Measurements from ENCODE around the gene ACTMAP. TPM values are rescaled to one million over a fixed set of nuclear protein-coding genes. Genes with fewer than 3 reads are reported as not detected.

Gene ACTMAP
- polyA plus RNA-seq, 3 donors, result 16.9 to 19.7 (median 18.8) TPM

- no peak for DNase-seq
Measured at GRCh38 chr19:40701758-40702157, 48.5 kb downstream of the ACTMAP start.

DNA sequence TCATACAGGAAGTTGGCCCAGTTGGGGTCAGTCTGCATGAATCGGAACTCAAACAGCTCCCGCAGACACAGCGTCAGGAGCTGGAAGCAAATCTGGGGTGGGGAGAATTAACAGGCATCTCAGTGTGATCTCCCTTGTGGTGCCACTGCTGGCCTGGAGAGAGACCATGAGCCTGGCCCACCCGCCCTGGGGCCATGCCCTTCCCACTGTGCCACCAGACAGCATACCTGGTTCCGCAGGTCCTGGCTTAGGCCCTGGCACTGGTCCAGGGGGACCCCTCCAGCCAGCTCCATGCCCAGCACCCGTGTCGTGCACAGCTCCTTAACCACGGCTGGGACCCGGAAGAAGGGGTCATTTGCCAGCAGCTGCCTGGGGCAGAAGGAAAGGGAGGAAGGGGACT, 50.2 kb downstream of the ACTMAP start:
- DNase-seq, result no peak

DNA sequence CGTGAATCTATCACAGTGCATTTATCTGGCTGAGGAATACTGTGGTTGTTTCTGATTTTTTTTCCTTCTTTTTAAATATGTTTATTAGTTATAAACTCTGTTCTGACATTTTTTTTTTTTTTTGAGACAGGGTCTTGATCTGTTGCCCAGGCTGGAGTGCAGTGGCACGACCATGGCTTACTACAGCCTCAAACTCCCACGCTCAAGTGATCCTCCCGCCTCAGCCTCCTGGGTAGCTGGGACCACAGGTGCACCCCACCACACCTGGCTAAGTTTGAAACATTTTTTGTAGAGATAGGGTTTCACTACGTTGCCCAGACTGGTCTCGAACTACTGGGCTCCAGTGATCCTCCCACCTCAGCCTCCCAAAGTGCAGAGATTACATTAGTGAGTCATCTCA, 53.3 kb downstream of the ACTMAP start:
- no peak for DNase-seq

GRCh38 chr19:40695881-40696280, 54.4 kb downstream of the ACTMAP start:
- DNase-seq, result no peak

GRCh38 chr19:40693896-40694295, 56.4 kb downstream of the ACTMAP start:
- no peak for DNase-seq

DNA sequence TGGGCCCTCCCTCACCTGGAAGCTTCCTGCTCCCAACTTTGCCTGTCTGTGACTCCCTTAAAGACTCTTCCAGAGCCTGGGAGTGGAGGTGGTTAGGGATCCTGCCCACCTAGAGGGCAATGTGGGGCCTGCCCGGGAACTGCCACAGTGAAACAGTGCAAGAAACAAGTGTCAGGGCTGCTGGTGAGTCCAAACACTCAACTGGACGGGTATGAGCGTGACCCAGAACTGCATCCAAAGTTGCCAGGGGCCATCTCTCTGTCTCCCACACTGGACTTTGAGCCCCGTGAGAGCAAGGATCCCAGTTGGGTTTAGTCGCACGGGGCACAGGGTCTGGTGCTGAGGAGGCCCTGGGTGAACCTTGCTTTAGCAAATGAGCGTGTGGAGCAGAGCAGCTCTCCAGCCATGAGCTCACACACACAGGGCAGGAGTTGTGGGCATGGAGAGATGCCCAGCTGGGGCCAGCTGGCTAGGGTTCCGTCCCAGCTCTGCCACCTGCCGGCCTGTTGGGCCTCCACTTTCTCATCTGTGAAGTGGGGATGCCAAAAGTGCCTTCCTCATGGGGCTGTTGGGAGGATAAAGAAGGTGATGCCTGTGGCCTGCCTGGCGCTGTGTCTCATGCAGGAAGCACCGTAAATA, 57.0 kb downstream of the ACTMAP start:
- no peak for DNase-seq

GRCh38 chr19:40692212-40692551, 58.1 kb downstream of the ACTMAP start:
- DNase-seq, result no peak

GRCh38 chr19:40691421-40692211, 58.7 kb downstream of the ACTMAP start:
- DNase-seq, result no peak

Other genes with a start within 250 kb of the ACTMAP start
- gene SHKBP1, start 173.6 kb downstream of the ACTMAP start, polyA plus RNA-seq (ENCODE audit: insufficient read length in 3 of 3), result 10 to 100 TPM; 47.9 to 60.1 (median 57.9) TPM
- gene LTBP4, start 149.1 kb downstream of the ACTMAP start, polyA plus RNA-seq (ENCODE audit: insufficient read length in 3 of 3), result 100 to 1,000 TPM; 225 to 341 (median 273) TPM
- gene NUMBL, start 59.8 kb downstream of the ACTMAP start, polyA plus RNA-seq (ENCODE audit: insufficient read length in 3 of 3), result 10 to 100 TPM; 15.0 to 16.5 (median 16.4) TPM
- gene COQ8B, start 33.6 kb downstream of the ACTMAP start, polyA plus RNA-seq (ENCODE audit: insufficient read length in 3 of 3), result 10 to 100 TPM; 39.0 to 52.7 (median 49.0) TPM
- gene ITPKC, start 33.4 kb downstream of the ACTMAP start, polyA plus RNA-seq (ENCODE audit: insufficient read length in 3 of 3), result 10 to 100 TPM; 14.8 to 16.9 (median 16.8) TPM
- gene SNRPA, start 726 bp upstream of the ACTMAP start, polyA plus RNA-seq (ENCODE audit: insufficient read length in 3 of 3), result 100 to 1,000 TPM; 112 to 138 (median 130) TPM
- gene MIA, start 25.0 kb upstream of the ACTMAP start, polyA plus RNA-seq (ENCODE audit: insufficient read length in 3 of 3), result 1 to 10 TPM in 2 of 3 donors, under 1 TPM in 1; 0.30 to 5.0 (median 2.5) TPM
- 10 to 100 TPM in 2 of 3 donors, 1 to 10 TPM in 1; 9.8 to 11.1 (median 10.6) TPM for gene RAB4B, start 27.8 kb upstream of the ACTMAP start, polyA plus RNA-seq (ENCODE audit: insufficient read length in 3 of 3)
- 10 to 100 TPM; 72.6 to 85.6 (median 84.7) TPM for gene EGLN2, start 48.7 kb upstream of the ACTMAP start, polyA plus RNA-seq (ENCODE audit: insufficient read length in 3 of 3)
- under 1 TPM in 2 of 3 donors, not detected in 1; 0.14 to 0.57 TPM for gene CYP2A6, start 100.0 kb upstream of the ACTMAP start, polyA plus RNA-seq (ENCODE audit: insufficient read length in 3 of 3)
- under 1 TPM; 0.09 to 0.29 (median 0.27) TPM for gene CYP2A7, start 131.8 kb upstream of the ACTMAP start, polyA plus RNA-seq (ENCODE audit: insufficient read length in 3 of 3)
- gene CYP2B6, start 240.8 kb upstream of the ACTMAP start, polyA plus RNA-seq (ENCODE audit: insufficient read length in 3 of 3), result 1 to 10 TPM; 2.0 to 3.3 (median 3.0) TPM

Data from renal pelvis (tissue), 4 donors.